ENCODE measurements around the gene GNG12. TPM values are rescaled to one million over a fixed set of nuclear protein-coding genes. Genes with fewer than 3 reads are reported as not detected.

The GNG12 gene
- total RNA-seq, 1 experiment from 2014 or later: 14.3 TPM

- Histone ChIP-seq H2BK15ac (ENCODE audit: low read depth, low read length) (no peak overlapping the region), H4K8ac (replicated peaks; ENCODE audit: insufficient read length, low read depth, low read length) (no peak overlapping the region), H3K9ac (ENCODE audit: extremely low read depth, insufficient read length, low read length) (no peak overlapping the region), H3K27ac (ENCODE audit: insufficient read length, low read depth, low read length) (no peak overlapping the region), H3K23me2 (ENCODE audit: insufficient read length, low read depth, low read length, poor library complexity, severe bottlenecking) (no peaks in the 10 kb centered on the region), H3K4ac (ENCODE audit: low read depth, low read length) (no peak overlapping the region), H2AFZ (ENCODE audit: low read length) (no peak overlapping the region), H3K14ac (ENCODE audit: insufficient read depth, low read length) (no peak overlapping the region), H2BK20ac (ENCODE audit: low read depth, low read length, poor library complexity, severe bottlenecking) (no peak overlapping the region), H3K4me1 (ENCODE audit: insufficient read depth, low read length) (peaks cover 2% of the 10 kb centered on the region), H2BK5ac (ENCODE audit: insufficient read length, low read length) (no peak overlapping the region), H2BK12ac (ENCODE audit: insufficient read length, low read depth, low read length) (no peak overlapping the region), H2AK5ac (ENCODE audit: insufficient read length, low read length) (no peak overlapping the region), H3K79me2 (ENCODE audit: insufficient read depth, low read length) (no peaks in the 10 kb centered on the region), H3T11ph (ENCODE audit: low read length) (no peak overlapping the region), H3K4me2 (ENCODE audit: insufficient read depth, insufficient read length, low read length) (no peak overlapping the region), H4K91ac (ENCODE audit: insufficient read length, low read depth, low read length) (no peak overlapping the region), H3K23ac (ENCODE audit: insufficient read length, low read depth, low read length) (no peak overlapping the region), H3K27me3 (ENCODE audit: insufficient read depth, low read length) (no peaks in the 10 kb centered on the region), H2BK120ac (ENCODE audit: low read depth, low read length, poor library complexity, severe bottlenecking) (no peak overlapping the region), H3K79me1 (ENCODE audit: insufficient read depth, low read depth, low read length, poor library complexity, severe bottlenecking) (no peaks in the 10 kb centered on the region), H3K56ac (ENCODE audit: insufficient read length, low read depth, low read length) (no peak overlapping the region), H4K20me1 (ENCODE audit: control insufficient read depth, insufficient read depth, insufficient read length) (no peaks in the 10 kb centered on the region), H3K9me3 (ENCODE audit: control insufficient read depth, low read depth, low read length) (no peaks in the 10 kb centered on the region), H3K18ac (ENCODE audit: insufficient read length, low read depth, low read length) (no peak overlapping the region), H4K5ac (ENCODE audit: insufficient read length, low read depth, low read length) (no peak overlapping the region)
- no peak for TF ChIP-seq CTCF (conservative IDR thresholded peaks at IDR 0.05)
- WGBS (ENCODE audit: extremely low coverage, insufficient read length, low lambda C conversion rate): no CpG with 5 or more reads among the region's 3 CpGs
- peaks cover 30 to 43% of the 10 kb centered on the region in 2 experiments for H3K4me1 Mint-ChIP-seq
- no peaks in the 10 kb centered on the region; a peak in 1 of 5 replicates for H3K9me3 Mint-ChIP-seq
- no peak for DNase-seq
- H3K36me3 Mint-ChIP-seq (ENCODE audit: insufficient read depth in 1 of 3, low read depth in 3 of 3): no peaks in the 10 kb centered on the region
- no peaks in the 10 kb centered on the region for H3K27me3 Mint-ChIP-seq (ENCODE audit: low read depth)
- no peak overlapping the region for H3K4me3 Mint-ChIP-seq
- H3K27ac Mint-ChIP-seq: no peak overlapping the region
These were observed 92.1 kb downstream of the GNG12 start for GRCh38 chr1:67741121-67741520.

All from H9 (cell line).